Neural cell (in vitro differentiated cells): ENCODE measurements around the gene ALDH8A1.

ENCODE experiments used
- CTCF ChIP-seq: fragments of 450-650 bp; IDR thresholded peaks from 2 replicates; pipeline ENCODE4 v1.5.1; 2014; ENCODE audit warnings: antibody characterized with exemption, mild to moderate bottlenecking, moderate library complexity; ENCODE audit not compliant: poor library complexity, severe bottlenecking
- EP300 ChIP-seq: fragments of 450-650 bp; conservative IDR thresholded peaks from 2 replicates; pipeline ENCODE4 v1.6.1; 2014; ENCODE audit warnings: antibody characterized with exemption, mild to moderate bottlenecking, moderate library complexity; ENCODE audit not compliant: poor library complexity, severe bottlenecking

DNA sequence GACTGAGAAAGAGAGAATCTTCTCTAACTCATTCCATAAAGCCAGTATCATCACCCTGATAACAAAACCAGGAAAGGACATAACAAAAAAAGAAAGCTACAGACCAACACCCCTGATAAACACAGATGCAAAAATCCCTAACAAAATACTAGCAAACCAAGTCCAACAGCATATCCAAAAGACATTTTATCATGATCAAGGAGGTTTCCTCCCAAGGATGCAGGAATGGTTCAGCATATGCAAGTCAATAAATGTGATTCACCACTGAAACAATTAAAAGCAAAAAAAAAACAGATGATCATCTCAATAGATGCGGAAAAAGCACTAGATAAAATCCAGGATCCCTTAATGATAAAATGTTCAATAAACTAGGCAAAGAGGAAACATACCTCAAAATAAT lies 24.5 kb upstream of the ALDH8A1 start:
- TF ChIP-seq CTCF (no peak), EP300 (no peak)
